H1 (cell line): ENCODE data around the gene VPS13D. TPM values are rescaled to one million over a fixed set of nuclear protein-coding genes. Genes with fewer than 3 reads are reported as not detected.

ENCODE experiments used
- CTCF ChIA-PET: fragments of 300-600 bp; sonication (Branson Sonifier 250); formaldehyde crosslinking; loops from one replicate; lab custom pipeline; 2021; ENCODE audit not compliant: partially characterized antibody; lab: Charles Lee
- POLR2A ChIA-PET: fragments of 300-600 bp; sonication (Branson Sonifier 250); formaldehyde crosslinking; loops from one replicate; lab custom pipeline; 2021; ENCODE audit warnings: inconsistent platforms; ENCODE audit not compliant: partially characterized antibody; lab: Charles Lee
- DNase-seq, 2 experiments: peaks; one replicate each; pipeline versions ENCODE4 v3.0.0 to v3.0.0-alpha.2; 2010 to 2022; ENCODE audit warnings: low spot score in 2 of 2, low read depth in 1 of 2, mixed read lengths in 1 of 2
- FAIRE-seq: peaks from 2 replicates; lab custom pipeline; 2011; peaks lifted over from hg19 to GRCh38; lab: Jason Lieb, UNC
- H2AFZ ChIP-seq: 2 replicates; pipeline ENCODE4 v1.8.1; 2012; ENCODE audit warnings: low read length, inconsistent platforms
- H2AK5ac ChIP-seq: 2 replicates; pipeline ENCODE4 v1.6.1; 2013; ENCODE audit warnings: low read depth, low read length
- H2BK120ac ChIP-seq: replicated peaks from 2 replicates; pipeline ENCODE3; 2013; ENCODE audit warnings: low read depth, low read length, inconsistent platforms
- H2BK12ac ChIP-seq: 2 replicates; pipeline ENCODE4 v1.6.1; 2013; ENCODE audit warnings: low read depth, low read length
- H2BK15ac ChIP-seq: 2 replicates; pipeline ENCODE4 v1.6.1; 2013; ENCODE audit warnings: low read length
- H2BK20ac ChIP-seq: 2 replicates; pipeline ENCODE4 v1.6.1; 2013; ENCODE audit warnings: low read length
- H2BK5ac ChIP-seq: 2 replicates; pipeline ENCODE4 v1.6.1; 2013; ENCODE audit warnings: low read depth, low read length
- H3K14ac ChIP-seq: 2 replicates; pipeline ENCODE4 v1.6.1; 2013; ENCODE audit warnings: inconsistent platforms; ENCODE audit not compliant: insufficient read length
- H3K18ac ChIP-seq: 2 replicates; pipeline ENCODE4 v1.6.1; 2013; ENCODE audit warnings: low read length; ENCODE audit errors: extremely low read depth
- H3K23ac ChIP-seq: 2 replicates; pipeline ENCODE4 v1.6.1; 2013; ENCODE audit warnings: inconsistent platforms; ENCODE audit not compliant: insufficient read length
- H3K23me2 ChIP-seq: 2 replicates; pipeline ENCODE4 v1.6.1; 2013; ENCODE audit warnings: low read depth, low read length
- H3K27ac ChIP-seq: 2 replicates; pipeline ENCODE4 v1.6.1; 2011; ENCODE audit warnings: low read depth, low read length, inconsistent platforms
- H3K27me3 ChIP-seq, 4 experiments: replicated peaks in 1 of 4; 1 replicate in 1 of 4; 2 replicates in 3 of 4; pipeline versions ENCODE4 v1.6.1 to v1.8.1; 2011 to 2013; ENCODE audit warnings: low read length in 3 of 4, mild to moderate bottlenecking in 3 of 4, inconsistent platforms in 2 of 4, mixed read lengths in 2 of 4, moderate library complexity in 1 of 4; ENCODE audit not compliant: control insufficient read depth in 3 of 4, insufficient read depth in 3 of 4; ENCODE audit errors: extremely low read depth in 1 of 4
- H3K36me3 ChIP-seq, 4 experiments: 2 replicates each; pipeline versions ENCODE4 v1.6.1 to v1.8.1; 2011 to 2013; ENCODE audit warnings: mild to moderate bottlenecking in 4 of 4, low read length in 3 of 4, moderate library complexity in 2 of 4, control low read depth in 1 of 4, inconsistent platforms in 1 of 4; ENCODE audit not compliant: insufficient read depth in 4 of 4, control insufficient read depth in 2 of 4
- H3K4ac ChIP-seq: replicated peaks from 2 replicates; pipeline ENCODE3; 2013; ENCODE audit warnings: low read length, low read depth, mixed read lengths, inconsistent platforms; ENCODE audit not compliant: insufficient read length
- H3K4me1 ChIP-seq, 4 experiments: replicated peaks in 1 of 4; 1 replicate in 1 of 4; 2 replicates in 3 of 4; pipeline versions ENCODE4 v1.6.1 to v1.8.1; 2011 to 2013; ENCODE audit warnings: low read length in 3 of 4, inconsistent platforms in 2 of 4, mixed read lengths in 1 of 4; ENCODE audit not compliant: insufficient read depth in 4 of 4, control insufficient read depth in 3 of 4
- H3K4me2 ChIP-seq, 2 experiments: 2 replicates each; pipeline versions ENCODE4 v1.6.1 to v1.8.1; 2011 to 2013; ENCODE audit warnings: low read depth in 2 of 2, low read length in 2 of 2, control low read depth in 1 of 2, inconsistent platforms in 1 of 2, mild to moderate bottlenecking in 1 of 2; ENCODE audit not compliant: insufficient read depth in 1 of 2
- H3K4me3 ChIP-seq, 4 experiments: fragments of 200-600, 300-600 bp in 1 of 4; sonication (generic), shearing (Covaris generic), sonication (Bioruptor Twin) in 1 of 4; 2 replicates each; pipeline versions ENCODE4 v1.5.1 to v1.8.1; 2011 to 2016; ENCODE audit warnings: low read length in 4 of 4, low read depth in 3 of 4, control low read depth in 2 of 4, inconsistent platforms in 2 of 4, mild to moderate bottlenecking in 2 of 4, mixed read lengths in 1 of 4, moderate library complexity in 1 of 4; ENCODE audit not compliant: insufficient read depth in 2 of 4; ENCODE audit errors: extremely low read depth in 1 of 4
- H3K56ac ChIP-seq: replicated peaks from 2 replicates; pipeline ENCODE3; 2013; ENCODE audit warnings: low read depth, mild to moderate bottlenecking, mixed read lengths, low read length, inconsistent platforms; ENCODE audit not compliant: insufficient read length
- H3K79me1 ChIP-seq: 2 replicates; pipeline ENCODE4 v1.6.1; 2013; ENCODE audit warnings: low read depth, low read length, control low read depth
- H3K79me2 ChIP-seq, 2 experiments: 2 replicates each; pipeline versions ENCODE4 v1.6.1 to v1.8.1; 2012 to 2013; ENCODE audit warnings: low read length in 2 of 2, mild to moderate bottlenecking in 2 of 2, inconsistent platforms in 1 of 2; ENCODE audit not compliant: insufficient read depth in 2 of 2, control insufficient read depth in 1 of 2
- H3K9ac ChIP-seq, 4 experiments: replicated peaks in 1 of 4; 1 replicate in 1 of 4; 2 replicates in 3 of 4; pipeline versions ENCODE4 v1.6.1 to v1.8.1; 2011 to 2013; ENCODE audit warnings: low read depth in 3 of 4, low read length in 3 of 4, control low read depth in 2 of 4, mild to moderate bottlenecking in 2 of 4, moderate library complexity in 2 of 4, inconsistent platforms in 1 of 4; ENCODE audit errors: extremely low read depth in 1 of 4
- H3K9me3 ChIP-seq, 2 experiments: 2 replicates each; pipeline versions ENCODE4 v1.6.1 to v1.8.1; 2012 to 2013; ENCODE audit warnings: mild to moderate bottlenecking in 2 of 2, moderate library complexity in 2 of 2, control low read depth in 1 of 2, inconsistent platforms in 1 of 2, low read depth in 1 of 2, low read length in 1 of 2, mixed read lengths in 1 of 2; ENCODE audit not compliant: insufficient read depth in 2 of 2
- H4K20me1 ChIP-seq, 2 experiments: replicated peaks in 1 of 2; 2 replicates each; pipeline versions ENCODE3 to v1.8.1; 2011 to 2013; ENCODE audit warnings: inconsistent platforms in 2 of 2, low read length in 2 of 2, mild to moderate bottlenecking in 1 of 2; ENCODE audit not compliant: insufficient read depth in 2 of 2, control insufficient read depth in 1 of 2
- H4K5ac ChIP-seq: 2 replicates; pipeline ENCODE4 v1.6.1; 2013; ENCODE audit warnings: low read length, low read depth, mixed read lengths, inconsistent platforms; ENCODE audit not compliant: insufficient read length
- H4K8ac ChIP-seq: 2 replicates; pipeline ENCODE4 v1.8.0; 2013; ENCODE audit warnings: mild to moderate bottlenecking, moderate library complexity, low read length, inconsistent platforms; ENCODE audit not compliant: insufficient read depth; ENCODE audit errors: extremely low read depth
- H4K91ac ChIP-seq: replicated peaks from 2 replicates; pipeline ENCODE3; 2013; ENCODE audit warnings: low read length, mixed read lengths, inconsistent platforms; ENCODE audit not compliant: insufficient read length
- ATF3 ChIP-seq: IDR thresholded peaks from 2 replicates; pipeline ENCODE4 v1.6.1; 2011; ENCODE audit warnings: low read depth, mild to moderate bottlenecking, low read length; ENCODE audit not compliant: insufficient read depth
- EP300 ChIP-seq, 2 experiments: IDR thresholded peaks; 1 replicate in 1 of 2; 2 replicates in 1 of 2; pipeline ENCODE4 v1.6.1; 2011 to 2012; ENCODE audit warnings: low read depth in 2 of 2, low read length in 2 of 2, mild to moderate bottlenecking in 2 of 2, borderline replicate concordance in 1 of 2, inconsistent platforms in 1 of 2, moderate library complexity in 1 of 2
- GTF2F1 ChIP-seq: IDR thresholded peaks from 2 replicates; pipeline ENCODE4 v1.6.1; 2012; ENCODE audit warnings: low read depth, low read length, improper control_type of control experiment, borderline replicate concordance
- KDM1A ChIP-seq: fragments of 200-600, 300-600 bp; sonication (generic); IDR thresholded peaks from 2 replicates; pipeline ENCODE4 v1.7.1; 2016; ENCODE audit warnings: mild to moderate bottlenecking, low read length, borderline replicate concordance
- POLR2A ChIP-seq, 2 experiments: IDR thresholded peaks; 1 replicate in 1 of 2; 2 replicates in 1 of 2; pipeline ENCODE4 v1.6.1; 2011; ENCODE audit warnings: low read depth in 2 of 2, low read length in 2 of 2, mild to moderate bottlenecking in 2 of 2; ENCODE audit errors: control extremely low read depth in 1 of 2
- RNF2 ChIP-seq: fragments of 200-900, 300-1000 bp; sonication (generic); IDR thresholded peaks from 2 replicates; pipeline ENCODE4 v1.7.1; 2016; ENCODE audit warnings: borderline replicate concordance, low read depth, mild to moderate bottlenecking, antibody characterized with exemption, low read length; ENCODE audit not compliant: poor library complexity, severe bottlenecking; ENCODE audit errors: missing control alignments
- SP2 ChIP-seq: IDR thresholded peaks from 2 replicates; pipeline ENCODE4 v1.6.1; 2012; ENCODE audit warnings: mild to moderate bottlenecking, low read length, inconsistent platforms
- WGBS, 2 experiments: shearing (Covaris generic) in 1 of 2; methylation state at CpG; one replicate each; pipeline versions ENCODE4 v1.1.6 to v1.1.7; 2013 to 2015; ENCODE audit warnings: low lambda C conversion rate in 2 of 2, mixed read lengths in 2 of 2, inconsistent platforms in 1 of 2, low coverage in 1 of 2, missing lambda C conversion rate in 1 of 2; ENCODE audit not compliant: insufficient replicate concordance in 2 of 2, insufficient coverage in 1 of 2, insufficient read length in 1 of 2; ENCODE audit errors: extremely low coverage in 1 of 2, missing lambda C conversion rate in 1 of 2; 5-methylcytosine and 5-hydroxymethylcytosine counted together
- polyA plus RNA-seq, 7 experiments: library from polyadenylated mRNA; depleted of rRNA in 3 of 7; stranded (reverse) in 5 of 7; unstranded in 2 of 7; fragments of >200 nt in 5 of 7; fragments of 200-250 nt in 2 of 7; gene quantifications; 1 replicate in 5 of 7; 2 replicates in 1 of 7; 4 replicates in 1 of 7; pipeline versions ENCODE4 v1.2.1 to v1.2.3, GENCODE V29; 2011 to 2013; ENCODE audit warnings: missing spikeins in 2 of 7, mixed read lengths in 2 of 7
- total RNA-seq: library from RNA; stranded (reverse); fragmentation: NEBNext Ultra II Directional; extraction: Animal tissue kit (Norgen Biotek cat#: 25700); gene quantifications from 2 replicates; pipeline ENCODE4 v1.2.1, GENCODE V29; 2021

Gene VPS13D
- total and polyA plus RNA-seq, 2 of the 8 experiments (the other 6 are each of a cell fraction or from before 2014, with no cell fraction given), result 10.9 to 31.2 TPM

- Histone ChIP-seq H2BK20ac (no peak overlapping the region), H4K20me1 (no peaks in the 10 kb centered on the region), H2BK120ac (no peak overlapping the region), H3K79me2 (no peaks in the 10 kb centered on the region), H2AFZ (no peak overlapping the region), H3K23ac (no peak overlapping the region), H4K8ac (no peak overlapping the region), H2BK12ac (0 out of 2 replicates have a peak overlapping the region, but pooled peaks have one; percentile 50), H2BK5ac (no peak overlapping the region), H4K5ac (no peak overlapping the region), H4K91ac (no peak overlapping the region), H2AK5ac (no peak overlapping the region; the same call in 1 of the 2 replicates), H3K18ac (no peak overlapping the region), H3K79me1 (no peaks in the 10 kb centered on the region), H3K4me1 (peaks cover 0 to 2% (median 0%) of the 10 kb centered on the region in 4 experiments; a peak in 1 of 7 replicates), H3K4ac (no peak overlapping the region), H3K56ac (no peak overlapping the region), H3K27ac (no peak overlapping the region), H3K9ac (no peak overlapping the region), H2BK15ac (no peak overlapping the region), H3K23me2 (no peaks in the 10 kb centered on the region), H3K4me2 (no peak overlapping the region), H3K9me3 (no peaks in the 10 kb centered on the region), H3K27me3 (no peaks in the 10 kb centered on the region), H3K36me3 (no peaks in the 10 kb centered on the region; a peak in 2 of 8 replicates), H3K4me3 (no peak overlapping the region), H3K14ac (no peak overlapping the region)
- DNase-seq (no peak), FAIRE-seq (no peak)
- CTCF ChIA-PET, result interaction anchor here (0.6 to 1.2 kb wide), 5 partner anchors 15 to 229 kb away, joined by 3 to 4 read pairs (median 3); no protein-coding TSS in a partner anchor
- WGBS, 2 experiments, result 90% methylated on average over 11 of the region's 11 CpGs; no CpG with 5 or more reads in 1 of the 2 experiments
- POLR2A ChIA-PET, result interaction anchor here (1.1 to 1.5 kb wide), 2 partner anchors 9 to 20 kb away, joined by 3 to 6 read pairs; no protein-coding TSS in a partner anchor
- TF ChIP-seq ATF3 (no peak), RNF2 (no peak), POLR2A (IDR thresholded peaks at IDR 0.05; ENCODE audit: control extremely low read depth in 1 of 2, low read depth in 2 of 2, low read length in 2 of 2) (no peak), SP2 (no peak), KDM1A (no peak), EP300 (IDR thresholded peaks at IDR 0.05; ENCODE audit: borderline replicate concordance in 1 of 2, low read depth in 2 of 2, low read length in 2 of 2) (no peak), GTF2F1 (no peak)
Measured at GRCh38 chr1:12519693-12520364, 290.0 kb downstream of the VPS13D start.
